AG04449 (cell line): ENCODE measurements around the gene HDLBP.

Source experiments
- CTCF ChIA-PET: fragments of 350-600 bp; formaldehyde crosslinking; extraction: SDS; loops from one replicate; lab custom pipeline; 2021; ENCODE audit warnings: antibody characterized with exemption; lab: Yijun Ruan, JAX
- POLR2A ChIA-PET: fragments of 400-600, 350-600 bp; formaldehyde crosslinking; extraction: SDS; loops from one replicate; lab custom pipeline; 2020; ENCODE audit warnings: antibody characterized with exemption, inconsistent platforms; lab: Yijun Ruan, JAX
- DNase-seq: peaks from one replicate; pipeline ENCODE4 v3.0.0-alpha.2; 2010; ENCODE audit warnings: low read depth, low spot score
- H3K4me3 ChIP-seq: 2 replicates; pipeline ENCODE4 v1.5.1; 2011; ENCODE audit warnings: low read depth, mild to moderate bottlenecking, control low read depth, low read length
- CTCF ChIP-seq: IDR thresholded peaks from one replicate; pipeline ENCODE4 v1.5.1; 2011; ENCODE audit warnings: mild to moderate bottlenecking, moderate library complexity, low read length, control low read depth, inconsistent platforms; ENCODE audit not compliant: insufficient read depth; ENCODE audit errors: missing control alignments

HDLBP gene

GRCh38 chr2:241194811-241195210 lies 120.7 kb downstream of the HDLBP start:
- no peak overlapping the region for H3K4me3 ChIP-seq
- no peak for TF ChIP-seq CTCF
- CTCF ChIA-PET, result no interaction called here
- DNase-seq, result no peak
- POLR2A ChIA-PET, result no interaction called here

GRCh38 chr2:241193271-241193670 lies 122.2 kb downstream of the HDLBP start:
- no peak for TF ChIP-seq CTCF
- POLR2A ChIA-PET, result no interaction called here
- H3K4me3 ChIP-seq, result no peak overlapping the region
- DNase-seq, result no peak
- CTCF ChIA-PET, result no interaction called here

- TF ChIP-seq CTCF, result no peak
- CTCF ChIA-PET, result no interaction called here
- no peak for DNase-seq
- no peak overlapping the region for H3K4me3 ChIP-seq
- POLR2A ChIA-PET, result no interaction called here
Observed at GRCh38 chr2:241191081-241191480, 124.4 kb downstream of the HDLBP start.

GRCh38 chr2:241190291-241190981 lies 125.0 kb downstream of the HDLBP start:
- no peak for DNase-seq
- CTCF ChIA-PET, result no interaction called here
- no peak overlapping the region for H3K4me3 ChIP-seq
- POLR2A ChIA-PET, result no interaction called here
- no peak for TF ChIP-seq CTCF

GRCh38 chr2:241189856-241190201 lies 125.6 kb downstream of the HDLBP start:
- ChIA-PET POLR2A (no interaction called here), CTCF (no interaction called here)
- no peak for TF ChIP-seq CTCF
- DNase-seq, result no peak
- no peak overlapping the region for H3K4me3 ChIP-seq

GRCh38 chr2:241189093-241189855 lies 126.2 kb downstream of the HDLBP start:
- ChIA-PET CTCF (no interaction called here), POLR2A (no interaction called here)
- no peak for TF ChIP-seq CTCF
- no peak for DNase-seq
- no peak overlapping the region for H3K4me3 ChIP-seq
